GM12878 (cell line): ENCODE measurements around the gene CTDSP1.

Experiments
- ATF7 ChIP-seq: fragments of 450-650 bp; IDR thresholded peaks from 2 replicates; pipeline ENCODE4 v1.6.1; 2016; ENCODE audit warnings: low read depth, mild to moderate bottlenecking
- CBX3 ChIP-seq: fragments of 200-600 bp; sonication (generic); IDR thresholded peaks from 2 replicates; pipeline ENCODE4 v1.6.1; 2016; ENCODE audit warnings: low read depth, borderline replicate concordance
- SIN3A ChIP-seq: IDR thresholded peaks from 2 replicates; pipeline ENCODE4 v1.6.1; 2012; ENCODE audit warnings: low read depth, low read length, improper control_type of control experiment
- ZSCAN29 ChIP-seq: fragments of 450-650 bp; IDR thresholded peaks from 2 replicates; pipeline ENCODE4 v1.6.1; 2017; ENCODE audit warnings: mild to moderate bottlenecking, moderate library complexity
- TF ChIP-seq, protein P1 (sequence below): fragments of 450-650 bp; IDR thresholded peaks from 2 replicates; pipeline ENCODE4 v1.6.1; 2017; ENCODE audit warnings: antibody characterized with exemption, mild to moderate bottlenecking, moderate library complexity

DNA sequence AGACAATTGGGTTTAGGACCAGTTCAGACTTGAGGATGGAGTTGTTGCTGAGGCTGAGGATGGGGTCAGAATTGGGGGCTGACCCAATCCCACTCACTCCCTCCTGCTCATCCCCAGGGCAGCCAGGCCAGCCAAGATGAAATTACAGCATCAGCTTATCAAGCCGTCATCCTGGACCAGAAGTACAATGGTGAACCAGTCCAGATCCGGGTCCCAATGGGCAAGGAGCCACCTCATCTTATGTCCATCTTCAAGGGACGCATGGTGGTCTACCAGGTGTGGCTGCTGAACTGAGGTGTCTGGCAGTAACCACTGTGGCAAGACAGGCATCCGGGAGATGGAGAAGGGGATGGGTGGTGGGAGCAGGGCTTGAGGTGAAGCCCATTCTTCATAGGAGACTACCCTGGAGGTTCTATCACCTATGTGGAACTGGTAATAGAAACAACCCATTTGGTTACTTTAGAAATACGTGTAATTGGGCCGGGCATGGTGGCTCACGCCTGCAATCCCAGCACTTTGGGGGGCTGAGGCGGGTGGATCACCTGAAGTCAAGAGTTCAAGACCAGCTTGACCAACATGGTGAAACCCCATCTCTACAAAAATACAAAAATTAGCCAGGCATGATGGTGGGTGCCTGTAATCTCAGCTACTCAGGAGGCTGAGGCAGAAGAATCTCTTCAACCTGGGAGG, 33.2 kb downstream of the CTDSP1 start:
- no peak for TF ChIP-seq CBX3
- TF ChIP-seq SIN3A: no peak
- TF ChIP-seq, protein P1, sequence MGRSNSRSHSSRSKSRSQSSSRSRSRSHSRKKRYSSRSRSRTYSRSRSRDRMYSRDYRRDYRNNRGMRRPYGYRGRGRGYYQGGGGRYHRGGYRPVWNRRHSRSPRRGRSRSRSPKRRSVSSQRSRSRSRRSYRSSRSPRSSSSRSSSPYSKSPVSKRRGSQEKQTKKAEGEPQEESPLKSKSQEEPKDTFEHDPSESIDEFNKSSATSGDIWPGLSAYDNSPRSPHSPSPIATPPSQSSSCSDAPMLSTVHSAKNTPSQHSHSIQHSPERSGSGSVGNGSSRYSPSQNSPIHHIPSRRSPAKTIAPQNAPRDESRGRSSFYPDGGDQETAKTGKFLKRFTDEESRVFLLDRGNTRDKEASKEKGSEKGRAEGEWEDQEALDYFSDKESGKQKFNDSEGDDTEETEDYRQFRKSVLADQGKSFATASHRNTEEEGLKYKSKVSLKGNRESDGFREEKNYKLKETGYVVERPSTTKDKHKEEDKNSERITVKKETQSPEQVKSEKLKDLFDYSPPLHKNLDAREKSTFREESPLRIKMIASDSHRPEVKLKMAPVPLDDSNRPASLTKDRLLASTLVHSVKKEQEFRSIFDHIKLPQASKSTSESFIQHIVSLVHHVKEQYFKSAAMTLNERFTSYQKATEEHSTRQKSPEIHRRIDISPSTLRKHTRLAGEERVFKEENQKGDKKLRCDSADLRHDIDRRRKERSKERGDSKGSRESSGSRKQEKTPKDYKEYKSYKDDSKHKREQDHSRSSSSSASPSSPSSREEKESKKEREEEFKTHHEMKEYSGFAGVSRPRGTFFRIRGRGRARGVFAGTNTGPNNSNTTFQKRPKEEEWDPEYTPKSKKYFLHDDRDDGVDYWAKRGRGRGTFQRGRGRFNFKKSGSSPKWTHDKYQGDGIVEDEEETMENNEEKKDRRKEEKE: no peak
- no peak for TF ChIP-seq ATF7
- TF ChIP-seq ZSCAN29: no peak
